ENCODE data around the gene ZMYND15. TPM values are rescaled to one million over a fixed set of nuclear protein-coding genes. Genes with fewer than 3 reads are reported as not detected.

ZMYND15 gene
- total RNA-seq, 1 experiment from 2014 or later = 0.42 TPM

DNA sequence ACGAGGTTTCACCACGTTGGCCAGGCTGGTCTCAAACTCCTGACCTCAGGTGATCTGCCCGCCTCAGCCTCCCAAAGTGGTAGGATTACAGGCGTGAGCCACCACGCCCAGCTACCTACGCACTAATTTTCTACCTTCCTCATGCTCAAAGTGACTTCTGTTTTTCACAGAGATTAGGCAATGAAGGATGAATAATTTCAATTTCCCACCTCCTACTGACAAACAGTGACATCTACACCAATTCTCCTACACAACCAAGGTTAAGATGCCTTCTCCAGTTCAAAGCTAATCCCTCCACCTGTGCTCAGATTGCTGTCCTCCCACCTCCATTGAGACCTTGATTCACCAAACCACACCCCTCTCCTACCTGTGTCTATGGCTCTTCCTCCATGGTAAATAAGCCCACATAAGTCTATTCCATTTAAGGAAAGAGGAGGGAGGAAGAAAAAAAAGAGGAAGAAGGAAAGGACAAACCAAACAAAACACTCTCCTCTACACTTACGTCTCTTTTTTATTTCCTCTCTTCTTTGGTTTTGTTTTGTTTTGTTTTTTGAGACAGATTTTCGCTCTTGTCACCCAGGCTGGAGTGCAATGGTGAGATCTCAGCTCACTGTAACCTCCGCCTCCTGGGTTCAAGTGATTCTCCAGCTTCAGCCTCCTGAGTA is 13.9 kb upstream of the ZMYND15 start:
- Mint-ChIP-seq H3K4me1 (peaks cover 3 to 4% of the 10 kb centered on the region in 2 experiments), H3K36me3 (ENCODE audit: insufficient read depth in 1 of 3, low read depth in 3 of 3) (peaks cover 0 to 6% (median 3%) of the 10 kb centered on the region in 3 experiments; a peak in 4 of 7 replicates), H3K4me3 (no peak overlapping the region; a peak in 1 of 5 replicates), H3K27ac (no peak overlapping the region; a peak in 1 of 7 replicates), H3K27me3 (ENCODE audit: low read depth) (peaks cover 9% of the 10 kb centered on the region), H3K9me3 (no peaks in the 10 kb centered on the region; a peak in 1 of 5 replicates)
- no peak overlapping the region for H4K91ac ChIP-seq (ENCODE audit: insufficient read length, low read depth, low read length)
- H3K4me2 ChIP-seq (ENCODE audit: insufficient read depth, insufficient read length, low read length) = no peak overlapping the region
- H3K9me3 ChIP-seq (ENCODE audit: control insufficient read depth, low read depth, low read length) = no peaks in the 10 kb centered on the region
- H3K4me1 ChIP-seq (ENCODE audit: insufficient read depth, low read length) = no peaks in the 10 kb centered on the region
- no peak overlapping the region for H3T11ph ChIP-seq (ENCODE audit: low read length)
- no peak overlapping the region for H2BK120ac ChIP-seq (ENCODE audit: low read depth, low read length, poor library complexity, severe bottlenecking)
- H3K14ac ChIP-seq (ENCODE audit: insufficient read depth, low read length) = no peak overlapping the region
- no peak overlapping the region for H3K4ac ChIP-seq (ENCODE audit: low read depth, low read length)
- H2AFZ ChIP-seq (ENCODE audit: low read length) = no peak overlapping the region
- H3K23ac ChIP-seq (ENCODE audit: insufficient read length, low read depth, low read length) = no peak overlapping the region
- peaks cover 3% of the 10 kb centered on the region for H3K23me2 ChIP-seq (ENCODE audit: insufficient read length, low read depth, low read length, poor library complexity, severe bottlenecking)
- H3K9ac ChIP-seq (ENCODE audit: extremely low read depth, insufficient read length, low read length) = no peak overlapping the region
- no peak overlapping the region for H3K27ac ChIP-seq (ENCODE audit: insufficient read length, low read depth, low read length)
- H3K79me2 ChIP-seq (ENCODE audit: insufficient read depth, low read length) = no peaks in the 10 kb centered on the region
- H2BK12ac ChIP-seq (ENCODE audit: insufficient read length, low read depth, low read length) = no peak overlapping the region
- H4K8ac ChIP-seq (replicated peaks; ENCODE audit: insufficient read length, low read depth, low read length) = no peak overlapping the region
- no peaks in the 10 kb centered on the region for H4K20me1 ChIP-seq (ENCODE audit: control insufficient read depth, insufficient read depth, insufficient read length)
- TF ChIP-seq, protein P1, sequence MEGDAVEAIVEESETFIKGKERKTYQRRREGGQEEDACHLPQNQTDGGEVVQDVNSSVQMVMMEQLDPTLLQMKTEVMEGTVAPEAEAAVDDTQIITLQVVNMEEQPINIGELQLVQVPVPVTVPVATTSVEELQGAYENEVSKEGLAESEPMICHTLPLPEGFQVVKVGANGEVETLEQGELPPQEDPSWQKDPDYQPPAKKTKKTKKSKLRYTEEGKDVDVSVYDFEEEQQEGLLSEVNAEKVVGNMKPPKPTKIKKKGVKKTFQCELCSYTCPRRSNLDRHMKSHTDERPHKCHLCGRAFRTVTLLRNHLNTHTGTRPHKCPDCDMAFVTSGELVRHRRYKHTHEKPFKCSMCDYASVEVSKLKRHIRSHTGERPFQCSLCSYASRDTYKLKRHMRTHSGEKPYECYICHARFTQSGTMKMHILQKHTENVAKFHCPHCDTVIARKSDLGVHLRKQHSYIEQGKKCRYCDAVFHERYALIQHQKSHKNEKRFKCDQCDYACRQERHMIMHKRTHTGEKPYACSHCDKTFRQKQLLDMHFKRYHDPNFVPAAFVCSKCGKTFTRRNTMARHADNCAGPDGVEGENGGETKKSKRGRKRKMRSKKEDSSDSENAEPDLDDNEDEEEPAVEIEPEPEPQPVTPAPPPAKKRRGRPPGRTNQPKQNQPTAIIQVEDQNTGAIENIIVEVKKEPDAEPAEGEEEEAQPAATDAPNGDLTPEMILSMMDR (conservative IDR thresholded peaks at IDR 0.05) = no peak
- no peak overlapping the region for H2BK5ac ChIP-seq (ENCODE audit: insufficient read length, low read length)
- no peak overlapping the region for H4K5ac ChIP-seq (ENCODE audit: insufficient read length, low read depth, low read length)
- WGBS (ENCODE audit: extremely low coverage, insufficient read length, low lambda C conversion rate) = no CpG with 5 or more reads among the region's 9 CpGs
- no peak overlapping the region for H2BK15ac ChIP-seq (ENCODE audit: low read depth, low read length)
- no peak for DNase-seq
- H3K27me3 ChIP-seq (ENCODE audit: insufficient read depth, low read length) = no peaks in the 10 kb centered on the region
- no peak overlapping the region for H2AK5ac ChIP-seq (ENCODE audit: insufficient read length, low read length)
- no peak overlapping the region for H3K18ac ChIP-seq (ENCODE audit: insufficient read length, low read depth, low read length)
- no peak overlapping the region for H3K56ac ChIP-seq (ENCODE audit: insufficient read length, low read depth, low read length)
- H2BK20ac ChIP-seq (ENCODE audit: low read depth, low read length, poor library complexity, severe bottlenecking) = no peak overlapping the region
- no peaks in the 10 kb centered on the region for H3K79me1 ChIP-seq (ENCODE audit: insufficient read depth, low read depth, low read length, poor library complexity, severe bottlenecking)
